Measurements from ENCODE around the gene PTOV1.

PTOV1 gene

DNA sequence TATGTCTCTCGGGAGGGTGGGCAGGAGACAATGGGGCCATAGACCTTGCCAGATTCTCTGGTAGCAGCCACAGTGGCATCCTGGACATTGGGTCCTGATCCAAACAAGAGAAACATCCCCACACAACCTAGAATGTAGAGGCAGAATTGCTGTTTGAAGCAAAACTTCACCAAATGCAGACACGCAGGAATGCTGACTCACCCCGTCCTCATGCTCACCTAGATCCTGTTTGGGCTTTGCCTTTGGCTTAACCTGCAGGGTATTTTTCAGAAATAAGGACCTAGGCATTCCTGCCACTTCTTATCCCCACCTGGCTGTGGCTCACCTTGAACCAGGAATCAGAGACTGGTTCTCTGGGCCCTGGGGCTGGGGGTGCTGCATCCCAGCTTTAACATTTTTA is 33.8 kb downstream of the PTOV1 start:
- no peak overlapping the region for H3K4me3 ChIP-seq (ENCODE audit: low read depth, low read length)
- no peak for DNase-seq (ENCODE audit: low read depth)
- TF ChIP-seq, protein P1, sequence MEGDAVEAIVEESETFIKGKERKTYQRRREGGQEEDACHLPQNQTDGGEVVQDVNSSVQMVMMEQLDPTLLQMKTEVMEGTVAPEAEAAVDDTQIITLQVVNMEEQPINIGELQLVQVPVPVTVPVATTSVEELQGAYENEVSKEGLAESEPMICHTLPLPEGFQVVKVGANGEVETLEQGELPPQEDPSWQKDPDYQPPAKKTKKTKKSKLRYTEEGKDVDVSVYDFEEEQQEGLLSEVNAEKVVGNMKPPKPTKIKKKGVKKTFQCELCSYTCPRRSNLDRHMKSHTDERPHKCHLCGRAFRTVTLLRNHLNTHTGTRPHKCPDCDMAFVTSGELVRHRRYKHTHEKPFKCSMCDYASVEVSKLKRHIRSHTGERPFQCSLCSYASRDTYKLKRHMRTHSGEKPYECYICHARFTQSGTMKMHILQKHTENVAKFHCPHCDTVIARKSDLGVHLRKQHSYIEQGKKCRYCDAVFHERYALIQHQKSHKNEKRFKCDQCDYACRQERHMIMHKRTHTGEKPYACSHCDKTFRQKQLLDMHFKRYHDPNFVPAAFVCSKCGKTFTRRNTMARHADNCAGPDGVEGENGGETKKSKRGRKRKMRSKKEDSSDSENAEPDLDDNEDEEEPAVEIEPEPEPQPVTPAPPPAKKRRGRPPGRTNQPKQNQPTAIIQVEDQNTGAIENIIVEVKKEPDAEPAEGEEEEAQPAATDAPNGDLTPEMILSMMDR (IDR thresholded peaks at IDR 0.05; ENCODE audit: insufficient read depth, low read depth, low read length, missing control alignments), result no peak

DNA sequence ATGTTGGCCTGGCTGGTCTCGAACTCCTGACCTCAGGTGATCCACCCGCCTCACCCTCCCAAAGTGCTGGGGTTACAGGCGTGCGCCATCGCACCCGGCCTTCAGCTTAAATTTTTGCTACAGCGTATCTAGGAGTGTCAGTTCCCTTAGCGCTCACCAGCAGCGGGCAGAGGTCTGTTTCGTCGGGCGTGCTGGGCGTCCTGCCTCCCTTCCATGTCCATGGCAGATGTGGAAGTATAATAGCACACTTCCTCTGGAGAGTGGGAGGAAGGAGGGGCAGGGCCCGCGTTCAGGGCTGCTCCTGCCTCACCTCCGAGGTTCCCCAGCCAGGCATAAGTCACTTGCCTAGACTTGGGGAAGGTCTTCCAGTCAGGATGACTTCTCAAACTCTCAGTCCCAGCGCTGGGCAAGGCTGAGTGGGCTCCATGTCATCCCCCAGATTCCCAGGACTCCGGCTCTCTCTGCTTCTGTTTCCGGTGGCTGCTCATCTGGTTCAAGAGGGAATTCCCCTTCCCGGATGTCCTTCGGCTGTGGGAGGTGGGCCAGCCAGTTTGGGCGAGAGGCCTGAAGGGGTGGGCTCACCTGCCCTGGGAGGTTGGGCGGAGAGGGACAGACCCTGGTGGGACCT is 36.2 kb downstream of the PTOV1 start:
- DNase-seq (ENCODE audit: low read depth), result no peak
- TF ChIP-seq, protein P1 (IDR thresholded peaks at IDR 0.05; ENCODE audit: insufficient read depth, low read depth, low read length, missing control alignments), result no peak
- H3K4me3 ChIP-seq (ENCODE audit: low read depth, low read length), result no peak overlapping the region

DNA sequence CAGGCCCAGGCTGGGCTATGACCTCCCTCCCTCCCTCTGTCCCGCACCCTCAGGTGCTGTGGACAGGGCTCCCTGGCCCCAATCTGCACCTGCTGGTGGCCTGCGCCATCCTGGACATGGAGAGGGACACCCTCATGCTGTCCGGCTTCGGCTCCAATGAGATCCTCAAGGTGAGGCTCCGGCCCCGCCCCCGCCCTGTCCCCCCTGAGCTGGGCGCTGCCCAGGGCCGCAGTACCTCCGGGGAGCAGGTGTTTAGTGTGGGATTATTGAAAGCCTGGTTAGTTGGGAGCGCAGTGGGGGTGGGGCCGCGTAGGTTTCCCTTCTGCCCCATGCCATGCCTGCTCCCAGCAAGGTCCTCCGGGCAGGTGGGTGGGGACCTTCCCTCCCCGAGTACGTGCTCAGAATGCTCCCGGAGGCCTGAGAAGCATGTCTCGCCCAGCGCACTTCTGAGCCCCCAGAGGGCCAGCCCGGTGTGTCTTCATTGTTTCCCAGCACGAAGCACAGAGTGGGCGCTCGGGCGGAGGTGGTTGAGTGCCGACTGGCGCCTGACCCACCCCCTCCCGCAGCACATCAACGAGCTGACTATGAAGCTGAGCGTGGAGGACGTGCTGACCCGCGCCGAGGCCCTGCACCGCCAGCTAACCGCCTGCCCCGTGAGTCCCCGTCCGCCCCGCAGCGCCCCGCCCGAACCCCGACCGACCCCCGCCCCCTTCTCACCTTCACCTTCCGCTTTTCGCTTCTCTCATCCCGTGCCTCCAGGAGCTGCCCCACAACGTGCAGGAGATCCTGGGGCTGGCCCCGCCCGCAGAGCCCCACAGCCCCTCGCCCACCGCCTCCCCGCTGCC is 36.9 kb downstream of the PTOV1 start:
- peak; percentile 53 for DNase-seq (ENCODE audit: low read depth)
- H3K4me3 ChIP-seq (ENCODE audit: low read depth, low read length), result peak overlapping the region; percentile 17
- TF ChIP-seq, protein P1 (IDR thresholded peaks at IDR 0.05; ENCODE audit: insufficient read depth, low read depth, low read length, missing control alignments), result no peak

DNA sequence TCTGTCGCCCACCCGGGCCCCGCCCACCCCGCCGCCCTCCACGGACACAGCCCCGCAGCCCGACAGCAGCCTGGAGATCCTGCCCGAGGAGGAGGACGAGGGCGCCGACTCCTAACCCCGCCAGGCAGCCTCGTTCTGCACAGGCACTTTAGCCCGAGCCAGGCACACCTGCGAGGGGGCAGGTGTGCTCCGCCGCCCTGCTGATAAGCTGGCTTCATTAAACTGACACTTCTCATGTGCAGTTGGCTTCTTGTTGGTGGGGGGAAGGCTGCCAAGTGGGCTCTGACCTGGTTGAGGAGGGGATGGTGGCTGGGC is 37.5 kb downstream of the PTOV1 start:
- H3K4me3 ChIP-seq (ENCODE audit: low read depth, low read length), result peak overlapping the region; percentile 29
- no peak for DNase-seq (ENCODE audit: low read depth)
- TF ChIP-seq, protein P1 (IDR thresholded peaks at IDR 0.05; ENCODE audit: insufficient read depth, low read depth, low read length, missing control alignments), result no peak

DNA sequence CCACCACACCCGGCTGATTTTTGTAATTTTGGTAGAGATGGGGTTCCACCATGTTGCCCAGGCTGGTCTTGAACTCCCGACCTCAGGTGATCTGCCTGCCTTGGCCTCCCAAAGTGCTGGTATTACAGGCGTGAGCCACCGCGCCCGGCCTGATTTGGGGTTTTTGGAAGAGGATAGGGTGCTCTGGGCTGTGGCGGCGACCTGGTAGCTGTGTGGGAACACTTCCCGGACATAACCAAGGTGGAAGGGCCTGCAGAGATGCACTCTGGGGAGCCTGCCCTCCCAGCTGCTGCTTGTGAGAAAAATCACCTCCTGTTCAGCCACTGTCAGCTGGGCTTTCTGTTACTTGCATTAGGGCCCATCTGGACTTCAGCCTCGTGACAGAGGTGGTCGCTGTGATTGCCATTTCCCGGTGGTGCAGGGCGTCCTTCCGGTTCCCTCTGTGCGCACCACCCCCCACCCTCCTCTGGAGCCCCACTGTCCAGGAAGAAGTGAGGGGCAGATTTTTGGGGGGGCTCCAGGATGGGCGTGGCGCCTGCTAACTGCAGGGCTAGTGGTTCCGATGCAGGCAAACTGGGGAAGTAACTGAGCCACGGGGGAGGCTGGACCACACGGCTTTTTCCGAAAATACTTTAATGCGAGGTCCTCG is 38.2 kb downstream of the PTOV1 start:
- TF ChIP-seq, protein P1 (IDR thresholded peaks at IDR 0.05; ENCODE audit: insufficient read depth, low read depth, low read length, missing control alignments), result no peak
- H3K4me3 ChIP-seq (ENCODE audit: low read depth, low read length), result no peak overlapping the region; the same call in 1 of the 2 replicates
- DNase-seq (ENCODE audit: low read depth), result no peak

DNA sequence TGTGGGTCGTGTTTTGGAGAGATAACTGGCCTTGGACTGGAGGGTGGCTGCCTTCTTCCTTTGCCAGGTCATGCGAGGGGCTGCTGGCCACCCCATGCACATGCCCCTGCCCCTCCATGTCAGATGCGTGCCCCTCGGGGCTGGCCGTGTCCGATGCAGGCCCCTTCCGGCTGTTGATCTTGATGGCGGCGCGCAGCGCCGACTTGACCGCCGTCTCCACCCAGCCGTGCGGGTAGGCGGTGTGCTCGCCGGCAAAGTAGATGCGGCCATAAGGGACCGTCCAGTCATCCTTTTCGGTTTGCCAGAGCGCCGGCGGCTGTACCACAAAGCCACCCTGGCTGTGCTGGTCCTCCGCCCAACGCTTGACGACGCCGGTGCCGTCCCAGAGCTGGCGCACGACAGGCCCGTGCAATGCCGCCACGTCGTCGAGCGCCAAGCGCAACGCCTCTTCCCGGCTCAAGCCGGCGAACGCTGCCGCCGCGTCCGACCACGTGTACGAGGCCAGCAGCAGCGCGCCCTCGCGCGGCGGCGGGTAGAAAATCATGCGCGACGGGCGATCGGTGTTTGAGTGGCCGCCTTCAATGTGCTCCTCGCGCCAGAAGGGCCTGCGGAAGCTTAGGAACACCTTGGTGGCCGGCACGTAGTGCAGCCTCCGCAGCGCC is 38.9 kb downstream of the PTOV1 start:
- no peak overlapping the region for H3K4me3 ChIP-seq (ENCODE audit: low read depth, low read length)
- DNase-seq (ENCODE audit: low read depth), result peak; percentile 72
- TF ChIP-seq, protein P1 (IDR thresholded peaks at IDR 0.05; ENCODE audit: insufficient read depth, low read depth, low read length, missing control alignments), result peak; percentile 61

Data from GM12865 (cell line).